GM10266 (cell line): ENCODE results near the gene DLG2.
"Not testable (repeated sequence)": the region's sequence is repeated elsewhere in the genome, so short reads cannot be mapped to it uniquely, and the experiment has no call there.

ENCODE experiments used
- DNase-seq: peaks from one replicate; pipeline ENCODE4 v3.0.0; 2012; ENCODE audit errors: extremely low spot score
- CTCF ChIP-seq: IDR thresholded peaks from 2 replicates; pipeline ENCODE4 v1.5.1; 2012; ENCODE audit warnings: mild to moderate bottlenecking, low read depth; ENCODE audit not compliant: control insufficient read depth, insufficient read depth; ENCODE audit errors: missing control alignments

The DLG2 gene

GRCh38 chr11:85355921-85356320 lies 271.2 kb downstream of the DLG2 start:
- DNase-seq, result no peak
- TF ChIP-seq CTCF, result no peak

GRCh38 chr11:85349539-85349938 lies 277.6 kb downstream of the DLG2 start:
- not testable (repeated sequence) for DNase-seq

GRCh38 chr11:85348945-85349344 lies 278.2 kb downstream of the DLG2 start:
- no peak for DNase-seq
- no peak for TF ChIP-seq CTCF

- TF ChIP-seq CTCF, result no peak
- DNase-seq, result no peak
Measured at GRCh38 chr11:85347291-85347690, 279.9 kb downstream of the DLG2 start.

GRCh38 chr11:85346484-85346883 lies 280.7 kb downstream of the DLG2 start:
- no peak for TF ChIP-seq CTCF
- DNase-seq, result no peak

GRCh38 chr11:85340846-85341245 lies 286.3 kb downstream of the DLG2 start:
- DNase-seq, result not testable (repeated sequence)

- TF ChIP-seq CTCF, result no peak
- no peak for DNase-seq
Measured at GRCh38 chr11:85318573-85318972, 308.6 kb downstream of the DLG2 start.

GRCh38 chr11:85316967-85317366 lies 310.2 kb downstream of the DLG2 start:
- TF ChIP-seq CTCF, result no peak
- peak; percentile 39 for DNase-seq

GRCh38 chr11:85313741-85314140 lies 313.4 kb downstream of the DLG2 start:
- no peak for TF ChIP-seq CTCF
- DNase-seq, result no peak
